NCI-H1105 (cell line): ENCODE measurements around the gene TAGLN.

ENCODE experiments used
- DNase-seq: peaks from one replicate; lab custom pipeline; 2025; lab: John Stamatoyannopoulos, UW

Gene TAGLN

DNA sequence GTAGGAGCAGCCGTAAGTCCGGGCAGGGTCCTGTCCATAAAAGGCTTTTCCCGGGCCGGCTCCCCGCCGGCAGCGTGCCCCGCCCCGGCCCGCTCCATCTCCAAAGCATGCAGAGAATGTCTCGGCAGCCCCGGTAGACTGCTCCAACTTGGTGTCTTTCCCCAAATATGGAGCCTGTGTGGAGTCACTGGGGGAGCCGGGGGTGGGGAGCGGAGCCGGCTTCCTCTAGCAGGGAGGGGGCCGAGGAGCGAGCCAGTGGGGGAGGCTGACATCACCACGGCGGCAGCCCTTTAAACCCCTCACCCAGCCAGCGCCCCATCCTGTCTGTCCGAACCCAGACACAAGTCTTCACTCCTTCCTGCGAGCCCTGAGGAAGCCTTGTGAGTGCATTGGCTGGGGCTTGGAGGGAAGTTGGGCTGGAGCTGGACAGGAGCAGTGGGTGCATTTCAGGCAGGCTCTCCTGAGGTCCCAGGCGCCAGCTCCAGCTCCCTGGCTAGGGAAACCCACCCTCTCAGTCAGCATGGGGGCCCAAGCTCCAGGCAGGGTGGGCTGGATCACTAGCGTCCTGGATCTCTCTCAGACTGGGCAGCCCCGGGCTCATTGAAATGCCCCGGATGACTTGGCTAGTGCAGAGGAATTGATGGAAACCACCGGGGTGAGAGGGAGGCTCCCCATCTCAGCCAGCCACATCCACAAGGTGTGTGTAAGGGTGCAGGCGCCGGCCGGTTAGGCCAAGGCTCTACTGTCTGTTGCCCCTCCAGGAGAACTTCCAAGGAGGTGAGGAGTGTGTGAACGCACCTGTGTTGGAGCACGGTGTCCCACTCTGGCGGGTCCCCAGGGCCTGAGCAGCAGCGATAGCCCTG is at the start of gene TAGLN:
Gene TAGLN (plus strand): TSS at position 318 of the 863 bp plus-strand sequence. CDS start 3,644 bp downstream, outside the sequence.
- DNase-seq = no peak

DNA sequence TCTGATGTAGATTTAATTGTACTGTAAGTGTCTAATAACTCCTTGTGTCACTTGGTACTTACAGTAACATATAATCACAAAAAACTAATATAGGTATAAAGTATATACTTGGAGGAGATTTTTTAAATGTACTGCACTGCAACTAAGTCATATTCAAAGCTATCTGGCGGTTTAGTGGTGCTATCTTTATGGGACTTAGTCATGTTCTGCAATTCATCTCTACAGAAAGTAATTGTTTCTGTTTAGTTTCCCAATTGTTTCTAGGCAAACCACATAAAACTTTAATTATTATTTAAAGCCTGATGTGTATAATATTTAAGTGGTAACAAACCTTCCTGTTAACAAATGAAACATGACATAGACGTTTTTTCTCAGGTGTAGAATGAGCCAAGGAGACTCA is 47.1 kb upstream of the TAGLN start:
- DNase-seq = no peak

DNA sequence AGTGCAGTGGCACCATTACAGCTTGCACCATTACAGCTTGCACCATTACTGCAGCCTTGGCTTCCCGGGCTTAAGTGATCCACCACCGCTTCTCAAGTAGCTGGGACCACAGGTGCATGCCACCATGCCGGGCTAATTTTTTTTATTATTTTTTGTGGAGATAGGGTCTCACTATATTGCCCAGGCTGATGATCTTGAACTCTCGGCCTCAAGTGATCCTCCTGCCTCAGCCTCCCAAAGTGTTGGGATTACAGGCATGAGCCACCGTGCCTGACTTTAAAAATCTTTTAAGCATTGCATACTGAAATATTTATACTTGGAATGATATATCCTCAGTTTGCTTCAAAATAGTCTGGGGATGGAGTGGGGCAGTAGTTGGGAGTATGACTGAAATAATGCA is 44.7 kb upstream of the TAGLN start:
- DNase-seq = no peak

DNA sequence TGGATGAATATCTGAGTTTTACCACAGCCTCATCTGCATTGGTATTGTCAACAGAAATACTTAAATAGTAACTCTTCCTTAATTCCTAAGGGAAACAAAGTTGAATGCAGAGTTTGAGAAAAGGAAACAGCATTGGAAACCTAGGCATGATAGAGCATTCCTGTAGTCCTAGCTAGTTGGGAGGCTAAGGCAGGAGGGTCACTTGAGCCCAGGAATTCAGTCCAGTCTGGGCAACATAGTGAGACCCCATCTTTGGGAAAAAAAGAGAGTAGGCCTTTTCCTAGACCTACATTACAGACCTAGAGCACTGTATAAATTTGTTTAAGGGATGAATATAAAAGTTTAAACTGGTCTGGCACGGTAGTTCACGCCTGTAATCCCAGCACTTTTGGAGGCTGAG is 41.7 kb upstream of the TAGLN start:
- DNase-seq = no peak

DNA sequence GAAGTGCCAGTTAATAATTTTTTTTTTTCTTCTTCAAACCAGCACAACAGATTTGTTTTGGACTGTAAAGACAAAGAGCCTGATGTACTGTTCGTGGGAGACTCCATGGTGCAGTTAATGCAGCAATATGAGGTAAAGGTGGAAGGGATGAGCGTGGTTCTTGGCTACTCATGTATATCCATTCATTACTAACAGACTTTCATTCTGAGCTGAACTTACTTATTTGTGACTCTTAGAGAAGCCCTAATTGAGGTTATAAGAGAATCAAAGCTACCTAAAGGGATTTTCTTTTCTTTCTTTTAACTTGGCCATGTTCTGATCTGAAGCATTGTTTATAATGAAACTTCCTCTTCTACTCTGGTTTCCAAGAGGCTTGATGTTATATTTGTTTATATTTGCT is 39.3 kb upstream of the TAGLN start:
- no peak for DNase-seq

DNA sequence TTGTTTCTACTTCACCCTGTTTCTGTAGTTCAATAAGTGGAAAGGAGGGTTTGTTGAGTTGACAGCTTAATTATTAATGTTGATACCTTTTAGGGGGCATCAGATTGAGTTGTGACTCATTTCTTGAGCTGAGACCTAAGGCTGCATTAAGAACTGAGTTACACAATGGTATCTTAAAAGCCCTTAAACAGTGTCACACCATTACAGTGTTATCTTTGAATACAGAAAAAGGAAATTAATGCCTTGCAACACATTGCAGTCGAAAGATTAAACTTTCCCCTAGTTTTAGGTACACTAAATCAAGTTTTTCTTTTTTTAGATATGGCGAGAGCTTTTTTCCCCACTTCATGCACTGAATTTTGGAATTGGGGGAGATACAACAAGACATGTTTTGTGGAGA is 38.3 kb upstream of the TAGLN start:
- DNase-seq = no peak

DNA sequence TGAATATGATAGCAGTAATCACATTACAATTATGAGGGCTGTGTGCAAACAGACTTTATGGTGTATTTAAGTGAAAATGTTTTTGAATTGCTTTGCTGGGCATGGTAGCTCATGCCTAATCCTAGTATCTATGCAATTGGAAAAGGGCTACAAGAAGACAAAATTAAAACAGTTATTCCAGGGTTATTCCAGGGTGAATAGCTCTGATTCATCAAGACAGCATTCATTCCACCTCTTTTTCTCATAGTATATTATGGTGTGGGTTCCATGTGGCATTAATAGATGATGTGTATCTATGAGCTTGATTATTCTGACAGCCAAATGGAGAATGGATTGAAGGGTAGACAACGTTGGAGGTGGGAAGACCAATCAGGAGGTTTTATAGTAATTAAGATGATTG is 32.7 kb upstream of the TAGLN start:
- DNase-seq = no peak

DNA sequence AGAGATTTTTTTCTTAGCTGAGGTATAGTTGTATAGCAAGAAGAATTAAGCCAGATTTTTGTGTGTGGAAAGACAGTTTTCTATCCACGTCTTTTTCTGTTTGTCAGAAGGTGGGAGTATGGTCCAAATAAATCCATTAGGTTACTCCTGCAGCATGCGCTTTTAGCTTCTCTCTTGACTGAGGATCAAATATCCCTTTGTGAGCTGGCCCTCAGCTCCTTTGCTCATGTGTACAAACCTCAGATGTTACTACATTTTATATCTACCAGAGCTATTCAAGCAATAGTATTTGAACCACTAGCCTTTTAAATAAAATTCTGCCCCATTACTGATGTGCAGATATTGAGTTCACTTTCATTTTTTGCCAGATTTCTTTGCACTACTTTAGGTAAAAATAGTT is 29.4 kb upstream of the TAGLN start:
- no peak for DNase-seq

DNA sequence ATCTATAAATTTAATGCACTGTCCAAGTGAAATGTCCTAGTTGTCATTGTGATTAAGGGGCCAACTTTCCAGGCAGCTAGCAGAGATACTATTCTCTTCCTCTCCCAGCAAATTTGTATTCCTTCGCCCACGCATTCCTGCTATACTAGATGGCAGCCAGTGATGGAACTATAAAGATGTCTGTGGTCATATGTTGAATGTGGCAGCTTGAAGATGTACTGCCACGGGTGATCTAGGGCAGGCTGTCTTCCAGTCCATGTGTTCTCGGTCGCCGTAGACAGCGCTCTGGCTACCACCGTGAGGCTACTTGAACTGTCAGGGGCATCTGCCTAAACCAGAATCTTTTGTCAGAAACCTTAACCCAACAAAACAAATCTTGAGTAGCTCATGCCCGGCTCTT is 29.0 kb upstream of the TAGLN start:
- DNase-seq = no peak

DNA sequence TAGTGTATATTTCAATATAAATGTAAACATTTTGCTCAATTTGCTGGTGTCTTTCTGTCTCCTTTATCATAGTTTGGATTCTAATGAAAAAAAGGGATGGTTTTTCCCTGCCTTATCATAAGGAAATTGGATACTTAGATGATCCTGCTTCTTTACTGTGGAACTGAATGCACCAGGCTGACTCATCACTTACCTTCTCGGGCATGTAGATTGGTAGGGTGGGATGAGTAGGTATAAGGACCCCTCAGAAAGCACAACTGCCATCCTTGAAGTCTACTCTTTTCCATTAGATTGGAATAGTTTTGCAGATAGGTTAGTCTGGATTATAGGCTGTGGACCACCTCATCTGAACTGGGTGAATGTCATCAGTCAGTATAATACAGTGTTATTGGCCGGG is 28.2 kb upstream of the TAGLN start:
- DNase-seq = no peak

DNA sequence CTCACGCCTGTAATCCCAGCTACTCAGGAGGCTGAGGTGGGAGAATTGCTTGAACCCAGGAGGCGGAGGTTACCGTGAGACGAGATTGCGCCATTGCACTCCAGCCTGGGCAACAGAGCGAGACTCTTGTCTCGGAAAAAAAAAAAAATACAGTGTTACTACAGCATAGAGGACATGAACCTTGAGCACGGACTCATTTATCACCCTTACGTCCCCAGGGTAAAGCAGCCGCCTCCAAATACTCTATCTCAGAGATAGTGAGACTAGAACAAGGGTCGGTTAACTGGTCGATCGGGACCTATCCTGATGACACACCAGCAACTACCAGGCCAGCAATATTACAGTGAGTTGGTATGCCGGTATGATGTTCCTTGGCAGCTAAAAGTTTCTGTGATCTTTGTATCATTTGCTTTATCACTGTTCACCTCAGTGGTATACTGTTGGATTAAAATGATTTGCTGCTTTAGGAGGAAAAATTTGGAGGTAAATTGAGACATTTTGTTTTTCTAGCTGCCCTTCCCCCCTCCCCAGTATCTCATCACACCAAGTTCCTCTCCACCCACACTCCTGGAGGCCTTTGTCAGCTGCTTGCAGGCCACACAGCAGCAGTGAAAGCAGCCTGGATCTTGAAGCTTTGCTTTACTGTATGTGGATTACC is 27.6 kb upstream of the TAGLN start:
- DNase-seq = no peak

DNA sequence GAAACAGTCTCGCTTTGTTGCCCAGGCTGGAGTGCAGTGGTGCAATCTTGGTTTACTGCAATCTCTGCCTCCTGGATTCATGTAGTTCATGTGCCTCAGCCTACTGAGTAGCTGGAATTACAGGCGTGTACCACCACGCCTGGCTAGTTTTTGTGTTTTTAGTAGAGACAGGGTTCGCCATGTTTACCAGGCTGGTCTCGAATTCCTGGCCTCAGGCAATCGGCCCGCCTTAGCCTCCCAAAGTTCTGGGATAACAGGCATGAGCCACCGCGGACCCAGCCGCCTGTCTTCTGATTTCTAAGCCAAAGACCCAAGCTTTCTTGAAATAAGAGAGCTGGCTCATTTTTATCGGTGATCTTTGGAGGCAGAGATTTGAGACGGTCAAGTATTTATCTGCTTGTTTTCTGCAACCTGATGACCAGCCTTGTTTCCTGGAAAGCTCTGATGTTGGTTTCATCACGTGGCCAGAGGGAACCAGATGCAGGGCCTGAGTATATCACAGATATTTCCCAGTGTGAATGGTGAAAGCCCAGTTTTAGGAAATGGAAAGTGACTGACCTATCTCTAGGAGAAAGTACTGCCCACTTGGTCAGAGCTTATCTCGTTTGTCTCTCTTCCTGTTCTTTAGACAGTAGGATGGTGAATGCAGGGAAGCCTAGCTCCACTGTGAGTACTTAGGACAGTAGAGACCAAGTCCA is 26.3 kb upstream of the TAGLN start:
- no peak for DNase-seq

DNA sequence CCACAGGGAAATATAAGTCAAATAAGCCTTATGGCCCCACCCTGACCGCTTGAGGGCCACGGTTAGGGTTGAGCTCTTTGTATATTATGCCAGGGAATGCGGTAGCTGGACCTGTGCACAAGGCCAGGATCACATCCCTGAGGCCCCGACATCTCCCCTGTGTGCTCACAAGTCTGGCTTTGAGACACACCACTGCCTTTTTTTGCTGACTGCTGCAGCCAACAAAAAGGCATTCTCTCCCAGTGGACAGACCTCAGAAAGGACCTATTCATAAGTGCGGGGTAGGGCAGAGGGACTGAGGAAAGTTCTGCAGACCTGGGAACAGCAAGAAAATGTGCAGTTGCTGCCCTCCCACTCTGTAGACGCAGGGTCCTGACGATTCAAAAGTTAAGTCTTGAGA is 24.1 kb upstream of the TAGLN start:
- DNase-seq = no peak

DNA sequence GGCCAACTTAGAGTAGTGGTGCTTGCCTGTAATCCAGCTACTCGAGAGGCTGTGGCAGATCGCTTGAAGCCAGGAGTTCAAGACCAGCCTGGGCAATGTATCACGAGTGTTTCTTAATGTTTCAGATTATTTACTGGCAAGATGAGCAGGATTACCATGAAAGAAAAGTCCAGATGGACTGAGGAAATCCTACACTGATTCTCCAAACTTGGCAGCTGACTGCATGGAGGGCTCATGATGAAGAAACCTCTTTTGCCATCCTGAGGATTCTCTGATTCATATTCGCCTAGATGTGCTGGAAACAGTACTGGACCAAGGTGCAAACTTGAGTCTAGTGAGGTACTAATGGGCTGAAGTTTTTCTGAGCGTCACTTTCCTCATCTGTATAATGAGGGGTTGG is 23.4 kb upstream of the TAGLN start:
- no peak for DNase-seq

DNA sequence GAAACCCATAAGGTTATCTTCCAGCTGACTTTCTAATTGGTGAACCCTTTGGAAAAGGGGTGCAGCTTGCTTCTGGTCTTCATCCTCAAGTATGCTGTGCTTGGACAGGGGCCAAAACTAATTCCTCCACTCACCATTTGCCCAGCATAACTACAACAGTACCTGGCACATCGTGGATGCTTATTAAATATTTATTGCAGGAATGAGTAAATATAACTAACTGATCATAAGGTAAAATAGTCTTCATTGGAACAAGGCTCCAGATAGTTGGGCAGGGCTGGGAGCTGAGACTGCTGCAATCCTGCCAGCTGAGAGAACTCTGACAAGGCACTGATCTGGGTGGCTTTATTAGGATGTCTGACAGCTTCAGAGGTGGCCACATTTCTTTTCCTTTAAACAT is 23.0 kb upstream of the TAGLN start:
- DNase-seq = no peak

DNA sequence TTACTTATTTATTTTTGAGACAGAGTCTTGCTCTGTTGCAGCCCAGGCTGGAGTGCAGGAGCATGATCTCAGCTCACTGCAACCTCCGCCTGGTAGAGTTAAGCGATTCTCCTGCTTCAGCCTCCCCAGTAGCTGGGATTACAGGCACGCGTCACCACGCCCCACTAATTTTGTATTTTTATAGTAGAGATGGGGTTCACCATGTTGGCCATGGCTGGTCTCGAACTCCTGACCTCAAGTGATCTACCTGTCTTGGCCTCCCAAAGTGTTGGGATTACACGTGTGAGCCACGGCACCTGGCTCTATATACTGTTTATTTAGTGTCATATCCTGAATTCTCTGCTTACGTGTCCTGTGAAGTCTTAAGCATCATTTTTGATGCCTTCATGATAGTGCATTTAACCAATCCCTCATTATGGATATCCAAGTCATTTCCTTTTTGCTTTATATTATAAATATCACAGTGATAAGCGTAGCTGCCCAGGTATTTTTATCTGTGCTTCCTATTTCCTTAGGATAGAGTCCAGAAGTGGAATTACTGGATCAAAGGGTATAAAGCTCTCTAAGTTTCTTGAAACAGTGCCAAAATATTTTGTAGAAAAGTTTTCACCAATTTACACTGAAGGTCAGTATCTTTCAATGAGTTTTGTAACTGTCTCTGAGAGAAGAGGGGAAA is 21.5 kb upstream of the TAGLN start:
- DNase-seq = no peak

DNA sequence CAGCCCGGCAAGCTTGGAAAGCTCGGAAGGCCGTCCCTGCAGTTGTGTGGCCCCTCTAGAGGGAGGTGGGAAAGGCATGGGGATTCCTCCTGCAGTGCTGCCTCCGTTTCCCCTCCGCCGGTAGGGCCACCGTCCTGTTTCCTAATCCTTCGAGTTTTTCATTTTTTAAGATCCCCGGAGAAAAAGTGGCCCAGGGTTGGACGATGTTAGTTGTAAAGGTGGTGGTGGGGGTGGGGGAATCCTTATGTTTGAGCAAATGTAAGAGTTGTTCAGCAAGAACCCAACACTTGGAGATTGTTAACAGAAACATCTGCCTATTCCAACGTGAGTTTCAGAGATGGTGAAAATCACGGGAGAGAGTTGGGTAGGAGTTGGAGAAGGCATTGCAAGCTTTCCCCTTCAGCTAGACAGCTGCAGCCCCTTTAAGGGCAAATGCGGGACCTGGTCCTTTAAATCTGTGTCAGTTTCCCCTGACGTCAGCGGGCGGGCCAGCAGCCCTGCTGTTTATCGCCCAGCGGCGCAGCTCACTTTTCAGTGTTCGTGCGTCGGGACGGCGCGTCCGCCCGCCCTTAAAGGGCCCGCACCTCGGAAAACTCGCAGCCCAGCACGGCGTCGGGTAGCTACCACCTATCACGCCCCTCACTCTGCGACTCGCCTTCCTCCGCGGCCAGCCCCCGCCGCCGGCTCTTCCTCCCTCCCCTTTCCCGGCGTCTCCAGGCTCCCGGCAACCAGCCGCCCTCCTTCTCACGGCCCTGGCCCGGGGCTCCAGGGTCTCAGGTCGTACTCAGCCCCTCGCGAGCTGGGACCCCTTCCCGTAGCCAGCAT is 20.7 kb upstream of the TAGLN start, which contains the start of gene SIDT2:
Gene SIDT2 (plus strand): TSS at position 534 of the 825 bp plus-strand sequence. CDS start 521 bp downstream, outside the sequence.
- peak; percentile 94 for DNase-seq

DNA sequence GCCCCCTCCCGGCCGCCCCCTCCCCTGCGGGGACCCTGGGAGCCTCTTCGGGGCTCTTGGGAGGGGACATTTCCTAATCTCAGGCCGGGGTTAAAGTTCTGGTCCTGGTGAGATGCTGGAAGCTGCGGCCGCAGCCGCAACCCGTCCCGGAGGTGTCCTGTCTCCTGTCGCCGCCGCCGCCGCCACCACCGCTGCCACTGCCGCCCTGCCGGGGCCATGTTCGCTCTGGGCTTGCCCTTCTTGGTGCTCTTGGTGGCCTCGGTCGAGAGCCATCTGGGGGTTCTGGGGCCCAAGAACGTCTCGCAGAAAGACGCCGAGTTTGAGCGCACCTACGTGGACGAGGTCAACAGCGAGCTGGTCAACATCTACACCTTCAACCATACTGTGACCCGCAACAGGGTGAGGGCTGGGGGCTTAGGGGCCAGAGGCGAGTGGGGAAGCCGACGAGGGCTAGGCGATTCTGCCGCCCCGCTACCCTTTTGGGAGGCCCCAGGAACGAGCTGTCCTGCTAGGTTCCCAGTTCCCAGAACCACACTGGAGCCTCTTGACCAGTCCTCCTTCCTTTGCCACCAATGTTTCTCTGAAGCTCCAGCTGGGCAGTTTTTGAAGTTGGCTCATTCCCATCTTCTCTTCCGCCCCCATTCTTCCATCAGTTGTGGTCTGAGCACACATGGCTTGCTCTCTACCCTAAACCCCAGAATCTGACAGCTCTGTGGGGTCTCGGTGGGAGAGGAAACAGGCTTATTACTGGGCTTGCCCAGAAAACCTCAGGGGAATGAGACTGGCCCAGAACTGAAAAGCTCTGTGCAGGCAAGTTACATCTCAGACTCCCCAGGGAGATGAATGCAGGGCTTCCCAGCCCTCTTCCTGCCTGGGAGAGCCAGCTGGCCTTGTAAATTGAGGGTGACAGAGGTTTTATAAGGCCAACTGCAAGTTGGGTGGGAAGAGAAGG is 19.8 kb upstream of the TAGLN start:
- DNase-seq = peak; percentile 29

DNA sequence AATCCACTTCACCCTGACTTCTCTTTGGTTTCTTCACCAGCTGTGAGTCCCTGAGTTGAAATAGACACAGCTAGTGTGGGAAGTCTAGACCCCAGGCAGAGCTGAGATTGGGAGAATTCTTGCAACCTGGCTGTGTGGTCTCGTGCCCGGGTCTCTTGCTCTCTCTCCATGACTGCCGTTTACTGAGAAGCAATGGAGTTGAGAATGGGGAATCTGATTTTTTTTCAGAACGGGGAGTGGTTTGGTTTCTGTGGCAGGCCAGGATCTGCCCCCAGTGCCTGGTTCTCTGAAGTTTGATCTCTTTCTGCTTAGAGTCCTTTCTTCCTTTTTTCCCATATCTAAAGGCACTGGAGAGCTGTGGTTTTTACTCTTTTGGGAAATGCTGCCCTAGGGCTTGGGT is 19.1 kb upstream of the TAGLN start:
- no peak for DNase-seq
